WI38 (cell line): Measurements from ENCODE around the gene CFAP58.

ENCODE experiments used
- H3K4me3 ChIP-seq: 2 replicates; pipeline ENCODE4 v1.5.1; 2011; ENCODE audit warnings: low read depth, mild to moderate bottlenecking, control low read depth, low read length
- CTCF ChIP-seq: IDR thresholded peaks from 2 replicates; pipeline ENCODE4 v1.5.1; 2012; ENCODE audit warnings: low read depth, mild to moderate bottlenecking, control low read depth, low read length

CFAP58 gene

GRCh38 chr10:104487794-104488438, 134.3 kb downstream of the CFAP58 start:
- no peak overlapping the region for H3K4me3 ChIP-seq
- TF ChIP-seq CTCF, result no peak

GRCh38 chr10:104488439-104488832, 134.8 kb downstream of the CFAP58 start:
- no peak for TF ChIP-seq CTCF
- H3K4me3 ChIP-seq, result no peak overlapping the region

- H3K4me3 ChIP-seq, result no peak overlapping the region
- no peak for TF ChIP-seq CTCF
These were observed 138.8 kb downstream of the CFAP58 start for GRCh38 chr10:104492329-104492940.

- no peak overlapping the region for H3K4me3 ChIP-seq
- no peak for TF ChIP-seq CTCF
These were observed 144.9 kb downstream of the CFAP58 start for GRCh38 chr10:104498347-104499081.

GRCh38 chr10:104501449-104501848, 147.8 kb downstream of the CFAP58 start:
- TF ChIP-seq CTCF, result no peak
- H3K4me3 ChIP-seq, result no peak overlapping the region

- no peak overlapping the region for H3K4me3 ChIP-seq
- no peak for TF ChIP-seq CTCF
These were observed 148.4 kb downstream of the CFAP58 start for GRCh38 chr10:104501864-104502579.

- TF ChIP-seq CTCF, result no peak
- H3K4me3 ChIP-seq, result no peak overlapping the region
These were observed 149.3 kb downstream of the CFAP58 start for GRCh38 chr10:104502907-104503306.
